Ovary (tissue), 3 donors: Measurements from ENCODE around the gene SLC44A4.

Experiments used
- CTCF ChIP-seq, 3 donors: fragments of 450-650 bp in 2 of 3; fragments of 200-600 bp in 1 of 3; IDR thresholded peaks; one replicate each; pipeline versions ENCODE4 v1.5.1 to v1.8.0; 2016 to 2022; ENCODE audit warnings: antibody characterized with exemption in 3 of 3, mild to moderate bottlenecking in 1 of 3
- POLR2A ChIP-seq: fragments of 450-650 bp; IDR thresholded peaks from one replicate; pipeline ENCODE4 v1.6.1; 2017; ENCODE audit warnings: antibody characterized with exemption, mild to moderate bottlenecking, moderate library complexity
- donor health status: DM: no; HTN: no; CAD: no.

- TF ChIP-seq CTCF (IDR thresholded peaks at IDR 0.05) (no peak), POLR2A (no peak)
These were observed 1.1 kb upstream of the SLC44A4 start for GRCh38 chr6:31879901-31880300.
